HG02642 (cell line): ENCODE data around the gene BRD2.

Source experiments
- ATAC-seq: cut with Tn5 transposase; IDR thresholded peaks from one replicate; pipeline ENCODE4 v1.9.1; 2021; ENCODE audit warnings: mild to moderate bottlenecking; ENCODE audit not compliant: unreplicated experiment, poor library complexity

Gene BRD2

GRCh38 chr6:32947552-32948465, 20.6 kb upstream of the BRD2 start:
- no peak for ATAC-seq

- no peak for ATAC-seq
These were observed 19.3 kb upstream of the BRD2 start for GRCh38 chr6:32949113-32949512.

- ATAC-seq: no peak
These were observed 18.4 kb upstream of the BRD2 start for GRCh38 chr6:32950010-32950409.

- ATAC-seq: no peak
These were observed 17.9 kb upstream of the BRD2 start for GRCh38 chr6:32950449-32950848.

GRCh38 chr6:32952817-32953739, 15.3 kb upstream of the BRD2 start, which contains the start of gene HLA-DMA:
HLA-DMA (minus strand) TSS chr6:32953097; CDS start chr6:32953036, 61 bp downstream.
- ATAC-seq: peak; percentile 87

- ATAC-seq: no peak
These were observed 14.6 kb upstream of the BRD2 start for GRCh38 chr6:32953775-32954174.

GRCh38 chr6:32954267-32954666, 14.1 kb upstream of the BRD2 start:
- no peak for ATAC-seq

- no peak for ATAC-seq
These were observed 13.2 kb upstream of the BRD2 start for GRCh38 chr6:32954986-32955802.

GRCh38 chr6:32956176-32956575, 12.2 kb upstream of the BRD2 start:
- ATAC-seq: no peak

- no peak for ATAC-seq
These were observed 7.8 kb upstream of the BRD2 start for GRCh38 chr6:32960563-32960962.

- no peak for ATAC-seq
These were observed 6.1 kb upstream of the BRD2 start for GRCh38 chr6:32962213-32962826.

- no peak for ATAC-seq
These were observed 4.5 kb upstream of the BRD2 start for GRCh38 chr6:32963866-32964265.

GRCh38 chr6:32964776-32965175, 3.6 kb upstream of the BRD2 start:
- ATAC-seq: no peak

GRCh38 chr6:32967151-32968091, 973 bp upstream of the BRD2 start:
- ATAC-seq: no peak

GRCh38 chr6:32968867-32969684, 682 bp downstream of the BRD2 start:
- no peak for ATAC-seq

- ATAC-seq: no peak
These were observed 1.5 kb downstream of the BRD2 start for GRCh38 chr6:32969685-32970412.
